Activated T-helper 1 cell treated with Interleukin-2 at 50 U/mL for 16 hours (primary cell): ENCODE measurements around the gene FAM83F.

Source experiments
- DNase-seq: peaks from one replicate; pipeline ENCODE4 v3.0.0-alpha.2; 2020; ENCODE audit warnings: low read depth

FAM83F gene

DNA sequence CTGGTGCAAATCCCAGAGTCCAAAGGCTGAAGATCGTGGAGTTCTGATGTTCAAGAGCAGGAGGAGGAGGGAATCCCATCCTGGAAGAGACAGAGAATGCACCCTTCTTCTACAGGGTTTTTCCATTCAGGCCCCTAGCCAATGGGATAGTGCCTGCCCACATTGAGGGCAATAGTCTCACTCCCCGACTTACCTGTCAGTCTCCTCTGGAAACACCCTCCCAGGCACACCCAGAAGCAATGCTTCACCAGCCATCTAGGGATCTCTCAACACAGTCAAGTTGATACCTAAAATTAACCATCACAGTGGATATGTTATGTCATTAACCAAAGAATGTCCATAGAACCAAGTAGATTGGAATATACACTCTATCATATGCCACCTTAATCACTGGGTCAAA lies 72.9 kb downstream of the FAM83F start:
- no peak for DNase-seq

DNA sequence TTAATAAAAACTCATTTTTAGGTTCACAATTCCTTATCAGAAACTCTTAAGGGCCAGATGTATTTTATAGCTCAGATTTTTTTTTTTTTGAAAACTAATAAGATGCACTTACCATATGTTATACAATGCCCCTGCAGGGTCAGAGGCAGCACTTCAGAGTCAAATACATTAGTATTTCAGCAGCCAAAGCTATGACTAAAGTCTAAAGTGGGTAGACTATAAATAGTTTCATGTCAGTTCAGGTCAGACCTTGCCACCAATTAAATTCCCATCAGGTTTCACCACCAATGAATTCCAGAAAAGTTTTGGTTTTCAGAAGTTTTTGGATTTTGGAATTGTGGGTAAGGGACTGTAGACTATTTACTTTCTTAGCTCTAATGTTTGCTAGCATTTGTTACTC lies 75.9 kb downstream of the FAM83F start:
- no peak for DNase-seq

DNA sequence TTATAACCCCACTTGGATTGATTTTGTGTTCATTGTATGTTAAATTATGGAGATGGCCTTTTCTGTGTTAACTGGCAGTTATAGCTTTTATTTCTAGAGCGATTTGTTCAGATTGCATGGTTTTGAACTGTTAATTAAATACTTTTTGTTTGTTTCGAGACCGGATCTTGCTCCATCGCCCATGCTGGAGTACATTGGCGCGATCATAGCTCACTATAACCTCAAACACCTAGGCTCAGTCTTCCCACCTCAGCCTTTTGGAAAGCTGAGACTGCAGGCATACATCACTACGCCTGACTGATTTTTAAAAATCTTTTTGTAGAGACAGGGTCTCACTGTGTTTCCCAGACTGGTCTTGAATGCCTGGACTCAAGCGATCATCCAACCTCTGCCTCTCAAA lies 77.0 kb downstream of the FAM83F start:
- DNase-seq: no peak

DNA sequence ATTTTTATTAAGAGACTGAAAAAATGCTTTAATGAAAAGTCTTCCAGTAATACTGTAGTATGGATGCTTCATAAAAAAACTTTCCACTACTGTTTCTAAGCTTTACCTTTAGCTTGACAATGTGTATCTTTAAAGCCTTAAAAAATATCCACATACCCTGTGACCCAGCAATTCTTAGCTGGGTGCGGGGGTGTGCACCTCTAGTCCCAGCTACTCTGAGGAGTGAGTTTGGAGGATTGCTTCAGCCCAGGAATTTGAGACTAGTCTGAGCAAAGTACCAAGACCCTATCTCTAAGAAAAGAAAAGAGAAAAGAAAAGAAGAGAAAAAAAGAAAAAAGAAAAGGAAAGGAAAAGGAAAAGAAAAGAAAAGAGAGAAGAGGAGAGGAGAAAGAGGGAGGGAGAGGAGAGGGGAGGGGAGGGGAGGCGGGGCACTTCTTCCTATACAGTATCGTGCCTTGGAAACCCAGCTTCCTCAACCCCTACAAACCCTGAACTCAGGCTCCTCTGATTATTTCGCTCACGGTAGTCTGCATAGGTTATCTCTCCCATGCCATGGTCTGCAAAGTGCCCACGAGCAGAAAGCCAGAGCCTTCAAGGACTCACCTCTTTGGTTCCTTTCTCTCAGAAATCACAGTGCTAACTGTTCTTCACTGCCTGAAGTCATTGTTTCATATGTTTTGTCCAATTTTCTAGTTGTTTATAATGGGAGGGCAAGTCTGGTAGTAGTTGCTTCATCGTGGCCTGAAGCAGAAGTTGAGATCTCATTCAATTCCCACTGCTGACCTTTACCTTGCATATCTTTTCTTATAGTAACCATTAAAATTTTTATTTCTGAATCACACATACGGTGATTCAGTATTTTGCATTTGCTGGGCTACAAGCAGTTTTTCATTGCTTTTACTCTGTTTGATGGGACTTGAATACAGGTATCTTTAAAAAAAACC lies 82.2 kb downstream of the FAM83F start:
- DNase-seq: no peak

DNA sequence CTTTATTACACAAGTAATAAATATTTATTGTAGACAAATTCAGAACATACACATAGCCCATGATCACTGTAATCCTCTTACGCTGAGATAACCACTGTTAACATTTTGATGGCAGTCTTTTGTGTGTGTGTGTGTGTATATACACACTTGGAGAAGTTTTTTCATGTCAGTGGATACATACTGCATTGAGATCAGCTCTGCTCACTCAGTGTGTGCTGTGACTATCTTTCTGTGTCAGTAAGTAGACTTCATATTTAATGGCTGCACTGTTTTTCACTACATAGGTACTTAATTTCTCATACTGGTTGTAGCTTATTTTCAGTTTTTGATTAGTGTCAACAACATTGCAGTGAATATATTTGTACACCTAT lies 82.9 kb downstream of the FAM83F start:
- DNase-seq: no peak

DNA sequence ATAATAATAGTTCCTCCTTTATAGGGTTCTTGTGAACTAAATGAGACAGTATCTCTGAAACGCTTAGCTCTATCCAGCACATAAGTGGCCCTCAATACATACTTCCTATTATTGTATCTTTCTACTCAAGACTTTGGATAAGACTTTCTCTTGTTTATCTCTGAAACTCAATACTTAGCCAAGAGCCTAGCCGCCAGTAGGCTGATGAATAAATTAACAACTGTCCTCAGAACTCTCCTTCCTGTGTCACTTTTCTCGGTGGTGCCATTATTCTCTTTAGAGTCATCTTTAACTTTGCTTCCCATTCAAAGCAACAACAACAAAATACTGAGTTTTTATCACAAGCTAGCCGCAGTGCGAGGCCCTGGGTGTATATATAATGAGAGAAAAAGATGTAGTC lies 86.9 kb downstream of the FAM83F start:
- no peak for DNase-seq

DNA sequence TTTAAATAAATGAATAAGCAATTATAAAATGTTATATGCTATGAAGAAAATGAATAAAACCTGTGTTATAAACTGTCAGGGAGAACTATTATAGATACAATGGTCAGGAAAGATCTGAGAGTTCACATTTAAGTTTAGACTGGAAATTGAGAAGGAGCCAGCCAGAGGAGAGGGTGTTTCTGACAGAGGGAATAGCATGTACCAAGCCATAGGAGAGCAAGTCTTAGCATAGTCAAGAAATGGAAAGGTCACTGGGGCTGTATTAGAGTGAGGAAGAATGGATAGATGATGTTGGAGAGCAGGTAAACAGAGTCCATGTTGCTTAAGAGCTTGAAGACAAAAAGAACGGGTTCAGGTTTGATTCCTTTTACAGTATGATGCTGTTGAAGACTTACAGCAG lies 87.4 kb downstream of the FAM83F start:
- DNase-seq: no peak

DNA sequence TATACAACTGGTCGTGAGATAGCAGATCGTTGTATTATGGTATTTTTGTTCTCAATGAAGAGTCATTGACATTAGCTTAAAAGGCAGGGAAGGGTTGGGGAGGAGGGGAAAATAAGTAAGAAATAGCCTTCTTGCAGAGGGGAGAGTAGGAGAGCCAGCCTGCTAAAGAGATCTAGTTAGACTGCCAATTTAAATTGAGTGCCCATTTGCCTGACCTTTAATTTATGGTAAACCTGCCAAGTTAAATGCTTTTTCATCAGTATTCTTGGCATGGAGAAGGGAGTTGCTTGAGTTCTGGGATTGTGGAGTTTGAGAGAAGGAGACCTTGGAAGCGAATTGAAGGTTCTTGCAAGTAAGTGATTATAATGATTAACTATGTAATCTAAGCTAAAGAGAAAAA lies 89.0 kb downstream of the FAM83F start:
- no peak for DNase-seq

DNA sequence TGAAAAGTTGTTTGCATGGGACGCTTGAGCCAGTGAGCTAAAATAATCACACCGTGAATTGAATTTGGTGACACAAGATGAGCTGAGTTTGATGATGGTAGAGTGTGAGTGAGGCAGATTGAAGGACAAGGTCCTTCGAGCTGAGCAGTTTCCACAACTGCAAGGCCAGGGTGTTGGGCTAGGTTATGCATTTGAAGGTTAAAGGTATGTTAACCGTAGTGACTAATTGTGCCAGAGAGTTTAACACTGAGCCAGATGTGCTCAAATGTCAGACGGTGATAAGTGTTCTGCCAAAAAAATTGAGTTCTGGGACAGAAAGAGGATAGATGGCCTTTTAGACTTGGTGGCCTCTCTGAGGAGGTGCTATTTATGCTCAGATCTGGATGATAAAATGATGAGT lies 89.5 kb downstream of the FAM83F start:
- DNase-seq: no peak

DNA sequence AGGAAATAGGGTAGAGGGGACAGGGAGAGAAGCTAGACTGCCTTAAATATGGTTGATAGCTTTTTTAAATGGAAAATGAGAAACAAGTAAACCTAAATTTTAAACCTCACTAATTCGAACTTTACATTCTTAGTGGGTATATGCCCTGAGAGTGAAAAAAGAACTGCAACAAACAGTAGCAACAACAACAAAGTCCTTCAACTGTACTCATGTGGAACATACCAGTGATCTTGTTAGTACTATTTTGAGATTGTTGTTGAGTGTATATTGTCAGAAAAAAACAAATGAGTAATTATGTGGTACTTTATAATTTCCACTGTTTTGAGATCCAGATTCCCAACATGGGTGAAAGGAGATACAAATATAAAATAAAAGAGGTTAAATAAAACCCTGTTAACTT lies 94.1 kb downstream of the FAM83F start:
- DNase-seq: no peak
